Spinal cord (tissue), 10 donors: Measurements from ENCODE around the gene GPI. TPM values are rescaled to one million over a fixed set of nuclear protein-coding genes. Genes with fewer than 3 reads are reported as not detected.

Experiments used
- DNase-seq, 6 donors: peaks; one replicate each; pipeline versions ENCODE4 v3.0.0 to v3.0.0-alpha.2; 2013 to 2015; ENCODE audit warnings: low spot score in 6 of 6, low read depth in 4 of 6
- H3K27ac ChIP-seq: one replicate; pipeline ENCODE4 v1.5.1; 2013; ENCODE audit warnings: low read depth, low read length, control low read depth
- H3K27me3 ChIP-seq: one replicate; pipeline ENCODE4 v1.6.1; 2013; ENCODE audit warnings: low read length; ENCODE audit not compliant: control insufficient read depth, insufficient read depth
- H3K36me3 ChIP-seq: one replicate; pipeline ENCODE4 v1.6.1; 2013; ENCODE audit warnings: low read length; ENCODE audit not compliant: control insufficient read depth, insufficient read depth
- H3K4me1 ChIP-seq: one replicate; pipeline ENCODE4 v1.6.1; 2013; ENCODE audit warnings: low read length; ENCODE audit not compliant: control insufficient read depth, insufficient read depth
- H3K4me3 ChIP-seq: one replicate; pipeline ENCODE4 v1.5.1; 2013; ENCODE audit warnings: low read depth, low read length, control low read depth
- H3K9me3 ChIP-seq: one replicate; pipeline ENCODE4 v1.6.1; 2013; ENCODE audit warnings: low read length; ENCODE audit not compliant: control insufficient read depth, insufficient read depth
- WGBS: methylation state at CpG from one replicate; pipeline ENCODE4 v1.1.5; 2013; ENCODE audit warnings: missing lambda C conversion rate; ENCODE audit not compliant: insufficient coverage; 5-methylcytosine and 5-hydroxymethylcytosine counted together
- polyA plus RNA-seq, 2 donors: library from polyadenylated mRNA; unstranded; fragments of 120-200 nt; gene quantifications; one replicate each; pipeline ENCODE4 v1.2.1, GENCODE V29; 2013; ENCODE audit not compliant: insufficient read length in 2 of 2
- total RNA-seq, 2 donors: library from RNA; depleted of rRNA in 1 of 2; stranded (reverse); fragments of 120-200 nt in 1 of 2; fragments of >200 nt in 1 of 2; gene quantifications; one replicate each; pipeline versions ENCODE4 v1.2.3 to v1.2.4, GENCODE V29; 2013 to 2014
- donor health status: healthy.

The GPI gene
- total and polyA plus RNA-seq, 4 donors, result 153 to 334 (median 224) TPM

- H3K27ac ChIP-seq, result no peak overlapping the region
Measured at GRCh38 chr19:34431681-34432402, 66.8 kb downstream of the GPI start.

DNA sequence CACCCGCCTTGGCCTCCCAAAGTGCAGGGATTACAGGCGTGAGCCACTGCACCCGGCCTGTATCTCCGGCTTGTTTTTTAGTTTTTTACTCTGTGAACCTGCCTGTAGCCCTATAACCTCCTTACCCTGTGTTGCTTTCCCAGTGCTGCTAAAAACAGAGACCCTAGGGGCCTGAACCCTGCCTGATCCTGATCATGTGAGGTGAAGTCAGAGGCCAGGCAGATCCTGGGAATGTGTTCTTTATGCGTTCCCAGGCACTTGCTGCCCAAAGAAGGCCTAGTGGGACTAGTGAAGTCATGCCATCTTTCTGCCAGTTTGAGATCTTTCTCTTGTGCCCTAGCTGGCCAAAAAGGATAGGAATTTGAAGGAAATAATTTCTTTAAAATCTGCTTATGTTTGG lies 67.8 kb downstream of the GPI start:
- DNase-seq, result peak in 1 of 6 donors; percentile 3
- Histone ChIP-seq H3K36me3 (peaks cover 40% of the 10 kb centered on the region), H3K9me3 (no peaks in the 10 kb centered on the region), H3K27ac (no peak overlapping the region), H3K4me3 (no peak overlapping the region), H3K4me1 (peaks cover 6% of the 10 kb centered on the region), H3K27me3 (no peaks in the 10 kb centered on the region)
- 82% methylated on average over 3 of the region's 5 CpGs for WGBS

More at GRCh38 chr19:34431681-34432402, 66.8 kb downstream of the GPI start:
- peaks cover 31% of the 10 kb centered on the region for H3K36me3 ChIP-seq
- no peak for DNase-seq
- H3K9me3 ChIP-seq, result no peaks in the 10 kb centered on the region
- no peak overlapping the region for H3K4me3 ChIP-seq
- no CpG with 5 or more reads among the region's 2 CpGs for WGBS
- H3K27me3 ChIP-seq, result no peaks in the 10 kb centered on the region
- peaks cover 6% of the 10 kb centered on the region for H3K4me1 ChIP-seq

GRCh38 chr19:34436716-34437115 lies 71.7 kb downstream of the GPI start:
- Histone ChIP-seq H3K4me3 (no peak overlapping the region), H3K9me3 (no peaks in the 10 kb centered on the region), H3K36me3 (peaks cover 66% of the 10 kb centered on the region), H3K27me3 (no peaks in the 10 kb centered on the region), H3K4me1 (no peaks in the 10 kb centered on the region), H3K27ac (no peak overlapping the region)
- peak in 1 of 6 donors; percentile 13 for DNase-seq
- WGBS, result 80% methylated on average over 1 of the region's 3 CpGs

DNA sequence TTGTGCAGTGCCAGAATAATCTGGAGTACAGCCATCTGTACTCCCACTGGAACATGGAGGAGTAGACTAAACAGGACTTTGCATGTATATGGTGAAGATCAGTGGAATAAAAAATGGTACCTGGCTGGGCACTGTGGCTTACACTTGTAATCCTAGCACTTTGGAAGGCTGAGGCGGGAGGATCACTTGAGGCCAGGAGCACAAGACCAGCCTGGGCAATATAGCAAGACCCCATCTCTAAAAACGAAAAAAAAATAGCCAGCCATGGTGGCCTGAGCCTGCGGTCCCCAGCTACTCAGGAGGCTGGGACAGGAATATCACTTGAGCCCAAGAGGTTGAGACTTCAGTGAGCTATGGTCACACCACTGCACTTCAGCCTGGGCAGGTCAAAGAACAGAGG lies 83.2 kb downstream of the GPI start:
- 96% methylated on average over 3 of the region's 3 CpGs for WGBS
- Histone ChIP-seq H3K4me1 (no peaks in the 10 kb centered on the region), H3K27ac (no peak overlapping the region), H3K36me3 (peaks cover 45% of the 10 kb centered on the region), H3K9me3 (no peaks in the 10 kb centered on the region), H3K27me3 (no peaks in the 10 kb centered on the region), H3K4me3 (no peak overlapping the region)
- DNase-seq, result no peak

Other genes with a start within 250 kb of the GPI start
- gene LSM14A, start 192.7 kb upstream of the GPI start, total RNA-seq, result 10 to 100 TPM; 60.8 to 85.6 TPM
- gene LSM14A, start 192.7 kb upstream of the GPI start, polyA plus RNA-seq, result 100 to 1,000 TPM; 101 to 106 TPM
- gene GARRE1, start 110.6 kb upstream of the GPI start, total RNA-seq, result 10 to 100 TPM; 25.8 to 31.5 TPM
- gene GARRE1, start 110.6 kb upstream of the GPI start, polyA plus RNA-seq, result 10 to 100 TPM; 24.6 to 26.8 TPM
- 10 to 100 TPM in 1 of 2 donors, 1 to 10 TPM in 1; 9.0 to 18.1 TPM for gene PDCD2L, start 39.2 kb downstream of the GPI start, total RNA-seq
- 10 to 100 TPM; 19.4 to 19.7 TPM for gene PDCD2L, start 39.2 kb downstream of the GPI start, polyA plus RNA-seq
- gene UBA2, start 63.2 kb downstream of the GPI start, total RNA-seq, result 100 to 1,000 TPM; 118 to 179 TPM
- 100 to 1,000 TPM; 108 to 116 TPM for gene UBA2, start 63.2 kb downstream of the GPI start, polyA plus RNA-seq
- gene WTIP, start 116.6 kb downstream of the GPI start, total RNA-seq, result 10 to 100 TPM; 17.3 to 39.9 TPM
- 10 to 100 TPM; 27.9 to 36.5 TPM for gene WTIP, start 116.6 kb downstream of the GPI start, polyA plus RNA-seq